ENCODE data around the gene OSBPL9. TPM values are rescaled to one million over a fixed set of nuclear protein-coding genes. Genes with fewer than 3 reads are reported as not detected.
"Not testable (repeated sequence)": the region's sequence is repeated elsewhere in the genome, so short reads cannot be mapped to it uniquely, and the experiment has no call there.

The OSBPL9 gene
- total RNA-seq, 1 donor from 2014 or later: 41.7 TPM

DNA sequence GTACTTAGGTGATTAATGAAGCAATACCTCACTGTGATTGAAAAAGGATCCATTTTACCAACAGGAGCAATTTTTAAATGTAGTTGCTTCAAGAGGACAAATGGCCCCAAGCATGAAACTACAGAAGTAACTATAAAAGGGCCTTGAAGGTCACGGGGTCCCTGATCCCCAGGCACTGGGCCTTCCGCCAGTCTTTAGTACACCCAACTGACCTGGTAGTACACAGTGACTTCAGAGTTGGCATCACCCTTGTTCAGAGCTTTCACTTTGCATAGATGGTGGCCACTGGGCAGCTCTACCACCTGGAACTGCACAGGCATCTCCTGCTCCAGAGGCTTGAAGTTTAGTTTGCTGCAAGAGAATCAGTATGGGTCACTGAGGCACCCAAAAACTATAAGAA is 177.4 kb downstream of the OSBPL9 start:
- intact Hi-C loops (cut with DNase I): no loop called here
- ATAC-seq (ENCODE audit: poor library complexity): no peak
- no peak for DNase-seq

DNA sequence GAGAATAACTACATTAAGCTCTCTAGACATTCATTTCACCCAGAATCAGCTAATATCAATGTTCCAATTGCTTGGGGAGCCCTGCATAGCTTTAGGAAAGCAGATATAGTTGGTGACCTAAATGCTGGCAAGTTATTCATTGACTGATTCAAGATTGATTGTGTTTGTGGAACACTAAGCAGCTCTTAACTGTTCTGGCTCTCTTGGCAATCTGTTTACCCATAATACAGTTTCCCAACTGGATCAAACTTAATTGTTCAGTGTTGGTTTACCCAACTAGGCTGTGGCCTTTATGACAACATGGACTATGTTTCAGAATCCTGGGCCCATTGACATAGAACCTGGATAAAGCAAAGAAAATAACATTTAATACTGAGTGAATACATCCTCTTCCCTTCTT is 178.0 kb downstream of the OSBPL9 start:
- intact Hi-C loops (cut with DNase I): no loop called here
- no peak for ATAC-seq (ENCODE audit: poor library complexity)
- DNase-seq: no peak

DNA sequence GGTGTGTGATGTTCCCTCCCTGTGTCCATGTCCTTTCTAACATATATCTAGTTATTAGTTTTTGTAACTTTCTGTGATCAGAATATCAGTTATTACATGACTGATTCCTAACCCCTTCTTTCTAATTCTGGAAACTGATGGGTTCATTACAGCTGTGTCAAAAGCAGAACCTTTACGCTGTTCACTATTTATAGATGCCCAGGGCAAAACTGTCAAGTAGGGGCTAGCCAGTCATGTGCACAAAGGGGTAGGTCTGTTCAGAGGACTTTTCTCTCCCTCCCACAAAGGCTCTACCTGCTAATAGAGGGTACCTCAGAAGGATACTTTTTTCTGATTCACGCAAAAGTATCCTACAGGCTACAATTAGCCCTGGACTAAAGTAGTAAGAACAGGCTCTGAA is 182.5 kb downstream of the OSBPL9 start:
- ATAC-seq (ENCODE audit: poor library complexity) (peak; percentile 75), DNase-seq (no peak)
- intact Hi-C loops (cut with DNase I): no loop called here

DNA sequence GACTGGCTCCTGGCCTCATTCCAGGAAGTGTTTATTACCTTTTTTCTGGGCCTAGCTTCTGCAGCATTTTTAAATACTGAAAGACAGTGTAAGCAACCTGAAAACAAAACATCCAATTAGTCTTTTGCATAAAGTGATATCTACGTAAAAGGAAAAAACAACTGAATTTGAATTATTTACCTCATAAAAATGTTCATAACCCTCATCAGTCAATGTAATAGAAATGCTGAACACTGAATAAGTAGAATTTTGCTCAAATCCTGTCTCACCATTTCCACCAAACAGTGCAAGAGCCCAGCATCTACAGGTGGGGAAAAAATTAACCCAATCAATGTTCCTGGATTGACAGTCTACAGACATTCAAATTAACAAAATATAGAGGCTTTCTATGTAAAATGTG is 197.6 kb downstream of the OSBPL9 start:
- no peak for ATAC-seq (ENCODE audit: poor library complexity)
- DNase-seq: no peak
- intact Hi-C loops (cut with DNase I): no loop called here

DNA sequence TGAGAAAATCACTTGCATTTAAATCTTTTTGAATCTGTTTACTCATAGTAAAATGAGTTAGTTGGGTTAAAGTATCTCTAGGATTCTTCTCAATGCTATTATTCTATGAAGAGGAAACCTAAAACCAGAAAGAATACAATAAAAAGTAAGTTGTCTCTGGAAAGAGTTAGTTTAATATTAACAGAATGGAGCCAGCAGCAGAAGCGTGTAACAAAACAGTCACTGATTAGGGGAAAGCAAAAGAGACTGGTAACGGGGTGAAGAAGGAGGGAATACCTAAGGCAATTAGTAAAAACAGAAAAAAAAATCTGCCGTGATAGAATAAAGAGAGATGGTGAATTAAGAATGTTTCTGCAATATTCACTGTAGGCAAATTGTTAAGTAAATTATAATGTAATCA is 201.6 kb downstream of the OSBPL9 start:
- ATAC-seq (ENCODE audit: poor library complexity): no peak

DNA sequence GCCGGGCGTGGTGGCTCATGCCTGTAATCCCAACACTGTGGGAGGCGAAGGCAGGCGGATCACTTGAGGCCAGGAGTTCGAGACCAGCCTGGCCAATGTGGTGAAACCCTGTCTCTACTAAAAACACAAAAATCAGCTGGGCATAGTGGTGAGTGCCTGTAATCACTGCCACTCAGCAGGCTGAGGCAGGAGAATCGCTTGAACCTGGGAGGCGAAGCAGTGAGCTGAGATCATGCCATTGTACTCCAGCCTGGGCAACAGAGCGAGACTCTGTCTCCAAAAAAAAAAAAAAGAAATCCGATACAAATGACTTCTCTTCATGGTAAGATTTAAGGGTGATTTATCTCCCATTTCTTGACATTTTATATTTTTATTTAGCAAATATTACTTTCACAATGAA is 202.1 kb downstream of the OSBPL9 start:
- intact Hi-C loops (cut with DNase I); ATAC-seq (ENCODE audit: poor library complexity); DNase-seq: not testable (repeated sequence)

More for the DNA sequence above, 201.6 kb downstream of the OSBPL9 start:
- intact Hi-C loops (cut with DNase I): no loop called here
- no peak for DNase-seq

DNA sequence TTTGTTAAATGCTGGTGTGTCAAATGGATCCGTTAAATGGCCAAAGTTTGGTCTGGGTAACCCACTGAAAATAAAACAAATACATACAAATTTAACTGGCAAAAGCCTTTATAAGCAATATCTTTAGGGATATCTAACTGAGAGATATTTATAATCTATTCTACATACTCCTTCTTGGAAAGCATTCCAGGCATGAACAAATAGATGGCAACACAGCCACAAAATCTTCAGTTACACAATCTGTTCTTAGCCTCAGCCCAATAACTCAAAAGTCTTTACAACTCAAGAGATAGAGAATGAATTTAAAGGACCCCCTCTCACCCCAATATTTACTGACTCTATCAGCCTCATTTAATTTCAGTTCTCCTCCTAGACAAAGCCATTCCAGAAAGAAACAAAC is 202.9 kb downstream of the OSBPL9 start:
- ATAC-seq (ENCODE audit: poor library complexity) (no peak), DNase-seq (no peak)
- intact Hi-C loops (cut with DNase I): no loop called here

DNA sequence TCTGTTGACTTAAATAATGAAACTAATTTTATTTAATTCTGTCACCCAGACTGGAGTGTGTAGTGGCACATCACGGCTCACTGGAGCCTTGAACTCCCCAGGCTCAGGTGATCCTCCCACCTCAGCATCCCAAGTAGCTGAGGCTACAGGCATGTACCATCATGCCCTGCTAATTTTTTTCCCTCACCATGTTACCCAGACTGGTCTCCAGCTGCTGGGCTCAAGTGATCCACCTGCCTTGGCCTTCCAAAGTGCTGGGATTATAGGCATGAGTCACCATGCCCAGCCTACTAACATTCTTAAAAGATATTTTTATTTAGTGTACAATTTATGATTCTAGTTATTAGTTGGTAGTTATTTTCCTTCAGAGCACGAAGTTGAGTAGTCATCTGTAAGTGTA is 212.2 kb downstream of the OSBPL9 start:
- DNase-seq (no peak), ATAC-seq (ENCODE audit: poor library complexity) (no peak)
- intact Hi-C loops (cut with DNase I): no loop called here

DNA sequence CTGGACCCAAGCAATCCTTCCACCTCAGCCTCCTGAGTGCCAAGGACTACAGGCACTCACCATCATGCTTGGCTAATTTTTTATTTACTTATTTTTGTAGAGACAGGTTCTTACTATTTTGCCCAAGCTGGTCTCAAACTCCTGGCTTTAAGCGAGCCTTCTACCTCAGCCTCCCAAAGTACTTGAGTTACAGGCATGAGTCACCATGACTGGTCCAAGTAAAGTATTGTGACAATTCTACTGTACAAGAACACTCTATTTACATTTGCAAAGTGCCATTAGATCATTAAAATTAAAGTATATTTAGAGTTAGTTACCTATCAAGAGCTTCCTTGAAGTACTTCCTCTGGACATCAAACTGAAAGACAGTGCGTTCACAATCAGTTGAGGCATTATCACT is 216.8 kb downstream of the OSBPL9 start:
- ATAC-seq (ENCODE audit: poor library complexity) (no peak), DNase-seq (no peak)
- intact Hi-C loops (cut with DNase I): no loop called here

DNA sequence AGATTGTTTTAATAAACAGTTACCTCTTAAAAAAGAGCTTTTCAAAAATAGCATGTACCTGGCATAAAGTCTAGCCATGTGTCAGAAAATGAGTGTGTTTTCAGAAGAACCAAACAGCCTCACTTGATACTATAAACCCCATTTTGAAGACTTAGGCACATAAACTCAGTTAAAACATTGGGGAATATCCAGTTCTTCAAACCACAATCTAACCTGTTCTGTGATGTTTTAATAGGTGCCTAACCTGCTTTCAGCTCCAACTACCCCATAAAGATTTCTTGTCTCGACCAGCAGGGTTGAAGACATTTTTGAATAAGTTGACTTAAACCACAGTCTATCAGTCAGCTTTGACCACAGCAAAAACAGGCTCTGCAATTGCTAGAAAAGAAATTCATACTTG is 220.4 kb downstream of the OSBPL9 start:
- intact Hi-C loops (cut with DNase I): no loop called here
- DNase-seq (no peak), ATAC-seq (ENCODE audit: poor library complexity) (no peak)

Small RNA genes within 50 kb of the gene (microRNA-seq; reads per million reads assigned to microRNA genes)
- gene MIR761: not detected

Other genes with a start within 250 kb of the OSBPL9 start
- 72.5 TPM for gene EPS15, start 97.8 kb upstream of the OSBPL9 start, total RNA-seq